Placental epithelial cell (primary cell): ENCODE results near the gene ZNF790. TPM values are rescaled to one million over a fixed set of nuclear protein-coding genes. Genes with fewer than 3 reads are reported as not detected.

Experiments used
- small RNA-seq: library from RNA; depleted of rRNA; stranded (forward); fragments of <200 nt; gene quantifications from one replicate; pipeline ENCODE3, GENCODE V24; 2012
- total RNA-seq: library from RNA; depleted of rRNA; stranded (reverse); fragments of >200 nt; gene quantifications from 2 replicates; pipeline ENCODE4 v1.2.3, GENCODE V29; 2012

ZNF790 gene
- 6.7 and 7.7 TPM in 2 replicates for total RNA-seq

DNA sequence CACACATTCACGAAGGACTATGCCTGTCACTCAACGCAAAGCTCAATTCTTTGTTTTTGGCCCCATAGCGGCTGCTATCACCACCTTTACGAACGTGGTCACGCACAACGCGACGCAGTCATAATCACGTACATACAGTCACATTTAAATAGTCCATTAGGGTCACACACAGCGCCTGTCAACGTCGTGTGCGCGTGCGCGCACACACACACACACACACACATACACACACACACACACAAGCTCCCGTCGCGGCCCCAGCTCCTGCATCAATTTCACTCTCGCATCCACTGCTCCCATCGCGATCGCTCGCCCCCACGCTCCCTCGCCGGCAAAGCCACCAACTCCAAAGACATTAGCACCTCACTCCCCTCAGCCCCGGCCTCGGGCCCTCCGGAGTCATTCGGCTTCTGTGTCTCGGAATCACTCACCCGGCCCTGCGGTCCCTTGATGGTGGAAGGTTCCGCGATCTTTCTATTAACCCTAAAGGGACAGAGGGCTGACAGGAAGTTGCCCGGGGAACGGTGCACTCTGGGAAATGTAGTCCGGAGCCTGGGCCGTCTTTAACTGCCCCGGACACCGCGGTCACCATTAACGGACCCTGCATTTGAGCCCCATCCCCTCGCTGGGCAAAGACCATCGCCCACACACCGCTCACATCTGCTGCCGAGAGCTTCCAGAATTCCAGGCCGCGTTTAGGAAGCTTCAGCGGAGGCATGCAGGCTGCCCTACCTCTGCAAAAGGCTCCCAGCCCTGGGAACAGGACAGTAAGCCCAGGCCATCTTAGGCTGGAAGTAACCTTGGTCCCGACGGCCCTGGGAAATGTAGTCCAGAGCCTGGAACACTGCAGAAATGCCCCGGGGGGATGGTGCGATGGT lies at the start of gene ZNF790:
Gene ZNF790, minus strand, starts transcription at position 482 of the 878 bp plus-strand sequence. CDS start 12,768 bp downstream, outside the sequence.

DNA sequence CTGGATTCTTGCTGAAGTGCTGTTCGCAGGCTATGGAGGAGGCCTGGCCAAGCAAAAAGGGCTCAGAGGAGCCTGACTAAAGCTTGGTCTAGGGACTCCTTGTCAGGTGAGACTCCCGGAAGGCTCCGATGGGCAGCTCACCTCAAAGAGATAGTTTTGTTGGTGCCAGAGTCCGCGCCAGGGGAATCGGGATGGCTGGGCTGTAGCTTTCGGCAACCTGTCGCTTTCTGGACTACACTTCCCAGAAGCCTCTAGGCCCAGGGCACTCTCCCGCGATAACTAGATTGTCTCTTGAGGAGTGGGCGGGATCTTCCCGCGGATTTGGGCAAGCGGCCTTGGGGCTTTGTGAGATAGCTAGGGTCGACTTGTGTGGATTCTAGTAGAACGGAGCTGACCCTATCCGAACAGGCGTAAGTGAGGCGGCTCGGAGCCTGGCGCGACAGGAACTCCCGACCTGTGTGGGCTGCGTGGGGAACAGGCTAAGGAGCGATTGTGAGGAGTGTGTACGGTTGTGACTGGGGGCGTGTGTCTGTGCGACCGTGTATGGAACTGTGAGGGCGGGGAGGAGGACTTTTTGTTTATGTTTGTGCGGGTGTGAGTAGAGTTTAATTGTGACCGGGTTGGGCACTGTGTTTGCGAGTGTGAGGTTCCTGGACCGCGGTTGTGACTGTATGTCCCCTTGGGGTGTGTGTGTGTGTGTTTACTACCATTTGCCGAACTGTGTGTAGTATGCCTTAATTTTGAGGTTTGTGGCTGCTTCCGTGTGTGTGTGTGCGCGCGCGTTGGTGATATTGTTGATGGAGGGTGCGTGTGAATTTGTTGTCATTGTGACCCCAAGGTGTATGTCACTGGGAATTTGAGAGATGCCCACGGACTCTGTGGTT lies 12.6 kb upstream of the ZNF790 start, which contains the start of gene ZNF345:
Gene ZNF345, plus strand, starts transcription at position 318 of the 884 bp plus-strand sequence. CDS start 25,955 bp downstream, outside the sequence.

DNA sequence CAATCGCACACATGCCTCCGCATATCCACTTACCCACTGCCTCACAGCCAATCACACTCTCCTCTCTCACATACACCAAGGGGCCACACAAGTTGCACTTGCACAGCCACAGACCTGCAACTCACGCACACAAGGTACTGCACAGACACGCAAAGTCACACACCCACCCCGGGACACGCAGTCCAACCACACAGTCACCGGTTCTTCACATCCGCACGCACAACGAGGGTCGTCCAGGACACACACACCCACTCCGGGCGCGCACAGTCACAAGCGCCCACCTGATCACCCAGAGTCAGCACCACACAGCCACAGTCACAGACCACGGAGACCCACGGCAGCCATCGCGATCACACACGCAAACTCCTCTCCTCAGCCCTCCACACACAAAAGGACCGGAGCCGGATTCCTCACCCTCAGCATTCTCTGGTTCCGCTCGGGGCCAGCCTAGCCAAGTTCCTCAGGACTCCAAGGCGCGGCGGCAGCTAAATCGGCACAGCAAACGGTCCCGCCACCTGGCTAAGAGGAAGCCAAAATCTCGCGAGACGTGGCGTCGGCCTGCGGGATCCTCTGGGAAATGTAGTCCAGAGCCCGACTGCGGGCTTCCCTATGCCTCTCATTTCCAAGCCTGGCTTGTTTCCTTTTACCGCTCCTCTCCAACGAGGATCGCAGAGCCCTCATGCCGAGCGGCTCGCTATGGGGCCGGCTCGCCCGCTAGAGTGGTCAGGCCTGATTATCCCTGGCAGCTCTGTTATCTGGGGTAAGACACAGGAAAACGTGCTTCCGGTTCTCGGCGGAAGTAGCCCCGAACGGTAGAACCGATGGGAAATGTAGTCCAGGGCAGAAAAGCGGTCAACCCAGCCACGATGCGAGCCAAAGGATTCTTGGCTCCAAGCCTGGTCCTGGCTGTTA lies 65.6 kb downstream of the ZNF790 start, which contains the start of gene ZNF850:
Gene ZNF850, minus strand, starts transcription at position 497 of the 912 bp plus-strand sequence. CDS start 10,201 bp downstream, outside the sequence.

Small RNAs within 50 kb of the gene (small RNA-seq; reads per million reads assigned to genes)
- gene RF00019 = not detected

Other genes starting within 250 kb of the ZNF790 start
- gene ZNF382, start 233.1 kb downstream of the ZNF790 start, total RNA-seq = 5.3 and 11.8 TPM in 2 replicates
- 11.6 and 12.6 TPM in 2 replicates for gene ZNF461, start 171.6 kb downstream of the ZNF790 start, total RNA-seq
- gene ZNF567, start 150.8 kb downstream of the ZNF790 start, total RNA-seq = 7.7 and 8.6 TPM in 2 replicates
- gene ZNF850, start 65.6 kb downstream of the ZNF790 start, total RNA-seq = 4.7 and 4.9 TPM in 2 replicates
- gene ZNF345, start 12.5 kb upstream of the ZNF790 start, total RNA-seq = 4.3 and 6.2 TPM in 2 replicates
- gene ZNF829, start 77.9 kb upstream of the ZNF790 start, total RNA-seq = 3.1 and 4.7 TPM in 2 replicates
- 9.4 and 14.1 TPM in 2 replicates for gene ZNF568, start 77.9 kb upstream of the ZNF790 start, total RNA-seq
- gene ZNF420, start 240.0 kb upstream of the ZNF790 start, total RNA-seq = 5.6 and 6.3 TPM in 2 replicates